ENCODE data around the gene WWC1. TPM values are rescaled to one million over a fixed set of nuclear protein-coding genes. Genes with fewer than 3 reads are reported as not detected.

WWC1 gene
- total RNA-seq, 4 donors from 2014 or later, result 0.51 TPM; not detected in 3

- Histone ChIP-seq H3K4me3 (no peak overlapping the region), H3K27ac (no peak overlapping the region), H3K36me3 (no peaks in the 10 kb centered on the region), H3K4me1 (no peaks in the 10 kb centered on the region), H3K9me3 (no peaks in the 10 kb centered on the region), H3K27me3 (no peaks in the 10 kb centered on the region)
- in situ Hi-C loops (cut with MboI; ENCODE audit: low sequenced_read_pairs in 4 of 4) (no loop called here), intact Hi-C loops (cut with DNase I; ENCODE audit: low total_unique reads) (no loop called here)
- DNase-seq (no peak), ATAC-seq (no peak)
- TF ChIP-seq POLR2A (IDR thresholded peaks at IDR 0.05), result no peak
- no peak for TF ChIP-seq CTCF (IDR thresholded peaks at IDR 0.05 in 4 of 5, conservative IDR thresholded peaks at IDR 0.05 in 1 of 5)
Observed at GRCh38 chr5:168356592-168356991, 65.1 kb downstream of the WWC1 start.

GRCh38 chr5:168357876-168358275, 66.4 kb downstream of the WWC1 start:
- H3K27ac ChIP-seq, result no peak overlapping the region
- in situ Hi-C loops (cut with MboI; ENCODE audit: low sequenced_read_pairs in 4 of 4), result no loop called here
- no peak for TF ChIP-seq CTCF (IDR thresholded peaks at IDR 0.05 in 4 of 5, conservative IDR thresholded peaks at IDR 0.05 in 1 of 5)
- no peaks in the 10 kb centered on the region for H3K9me3 ChIP-seq
- no peak overlapping the region for H3K4me3 ChIP-seq
- no peaks in the 10 kb centered on the region for H3K27me3 ChIP-seq
- DNase-seq (no peak), ATAC-seq (no peak)
- no peaks in the 10 kb centered on the region for H3K4me1 ChIP-seq
- H3K36me3 ChIP-seq, result no peaks in the 10 kb centered on the region
- intact Hi-C loops (cut with DNase I; ENCODE audit: low total_unique reads), result no loop called here

- ATAC-seq (no peak), DNase-seq (no peak)
- H3K4me3 ChIP-seq, result no peak overlapping the region
- H3K27me3 ChIP-seq, result no peaks in the 10 kb centered on the region
- H3K36me3 ChIP-seq, result no peaks in the 10 kb centered on the region
- no peak overlapping the region for H3K27ac ChIP-seq
- in situ Hi-C loops (cut with MboI; ENCODE audit: low sequenced_read_pairs in 4 of 4), result no loop called here
- no peaks in the 10 kb centered on the region for H3K4me1 ChIP-seq
- H3K9me3 ChIP-seq, result no peaks in the 10 kb centered on the region
- intact Hi-C loops (cut with DNase I; ENCODE audit: low total_unique reads), result no loop called here
- no peak for TF ChIP-seq POLR2A (IDR thresholded peaks at IDR 0.05)
Observed at GRCh38 chr5:168359820-168360460, 68.5 kb downstream of the WWC1 start.

GRCh38 chr5:168360521-168361285, 69.3 kb downstream of the WWC1 start:
- H3K4me3 ChIP-seq, result no peak overlapping the region
- in situ Hi-C loops (cut with MboI; ENCODE audit: low sequenced_read_pairs in 4 of 4), result no loop called here
- intact Hi-C loops (cut with DNase I; ENCODE audit: low total_unique reads), result no loop called here
- H3K4me1 ChIP-seq, result no peaks in the 10 kb centered on the region
- no peaks in the 10 kb centered on the region for H3K36me3 ChIP-seq
- no peaks in the 10 kb centered on the region for H3K9me3 ChIP-seq
- no peak for DNase-seq
- TF ChIP-seq POLR2A (IDR thresholded peaks at IDR 0.05), result no peak
- no peak for TF ChIP-seq CTCF (IDR thresholded peaks at IDR 0.05 in 4 of 5, conservative IDR thresholded peaks at IDR 0.05 in 1 of 5)
- ATAC-seq, result no peak
- H3K27me3 ChIP-seq, result no peaks in the 10 kb centered on the region
- H3K27ac ChIP-seq, result no peak overlapping the region

- no peak for DNase-seq
- TF ChIP-seq CTCF (IDR thresholded peaks at IDR 0.05 in 4 of 5, conservative IDR thresholded peaks at IDR 0.05 in 1 of 5), result no peak
- TF ChIP-seq POLR2A (IDR thresholded peaks at IDR 0.05), result no peak
- intact Hi-C loops (cut with DNase I; ENCODE audit: low total_unique reads), result no loop called here
- Histone ChIP-seq H3K4me3 (no peak overlapping the region), H3K27ac (no peak overlapping the region), H3K27me3 (no peaks in the 10 kb centered on the region), H3K9me3 (no peaks in the 10 kb centered on the region), H3K4me1 (no peaks in the 10 kb centered on the region), H3K36me3 (no peaks in the 10 kb centered on the region)
- in situ Hi-C loops (cut with MboI; ENCODE audit: low sequenced_read_pairs in 4 of 4), result no loop called here
- no peak for ATAC-seq
Observed at GRCh38 chr5:168362097-168362885, 70.8 kb downstream of the WWC1 start.
